Activated naive CD8-positive, alpha-beta T cell treated with anti-CD3 and anti-CD28 coated beads for 36 hours (primary cell): ENCODE measurements around the gene TIE1. TPM values are rescaled to one million over a fixed set of nuclear protein-coding genes. Genes with fewer than 3 reads are reported as not detected.
A peak's percentile ranks its signal among the peaks of the same experiment; 100 is the strongest.

Experiments
- DNase-seq: peaks from one replicate; pipeline ENCODE4 v3.0.0; 2021
- H3K27ac Mint-ChIP-seq: one replicate; pipeline ENCODE4 v1.8.0; 2022; ENCODE audit warnings: mild to moderate bottlenecking, moderate library complexity, mixed read lengths
- H3K27me3 Mint-ChIP-seq: one replicate; pipeline ENCODE4 v1.8.0; 2022; ENCODE audit warnings: mild to moderate bottlenecking, mixed read lengths
- H3K36me3 Mint-ChIP-seq: one replicate; pipeline ENCODE4 v1.8.0; 2021; ENCODE audit warnings: mild to moderate bottlenecking, mixed read lengths
- H3K4me1 Mint-ChIP-seq: one replicate; pipeline ENCODE4 v1.8.0; 2021; ENCODE audit warnings: mixed read lengths
- H3K4me3 Mint-ChIP-seq: one replicate; pipeline ENCODE4 v1.8.0; 2022; ENCODE audit warnings: mild to moderate bottlenecking, moderate library complexity, mixed read lengths
- H3K9me3 Mint-ChIP-seq: one replicate; pipeline ENCODE4 v1.8.0; 2022; ENCODE audit warnings: mixed read lengths
- total RNA-seq, 2 experiments: library from RNA; stranded (reverse); gene quantifications; one replicate each; pipeline ENCODE4 v1.2.3, GENCODE V29; 2021

The TIE1 gene
- total RNA-seq, 2 experiments from 2014 or later: 0.14 to 0.49 TPM

DNA sequence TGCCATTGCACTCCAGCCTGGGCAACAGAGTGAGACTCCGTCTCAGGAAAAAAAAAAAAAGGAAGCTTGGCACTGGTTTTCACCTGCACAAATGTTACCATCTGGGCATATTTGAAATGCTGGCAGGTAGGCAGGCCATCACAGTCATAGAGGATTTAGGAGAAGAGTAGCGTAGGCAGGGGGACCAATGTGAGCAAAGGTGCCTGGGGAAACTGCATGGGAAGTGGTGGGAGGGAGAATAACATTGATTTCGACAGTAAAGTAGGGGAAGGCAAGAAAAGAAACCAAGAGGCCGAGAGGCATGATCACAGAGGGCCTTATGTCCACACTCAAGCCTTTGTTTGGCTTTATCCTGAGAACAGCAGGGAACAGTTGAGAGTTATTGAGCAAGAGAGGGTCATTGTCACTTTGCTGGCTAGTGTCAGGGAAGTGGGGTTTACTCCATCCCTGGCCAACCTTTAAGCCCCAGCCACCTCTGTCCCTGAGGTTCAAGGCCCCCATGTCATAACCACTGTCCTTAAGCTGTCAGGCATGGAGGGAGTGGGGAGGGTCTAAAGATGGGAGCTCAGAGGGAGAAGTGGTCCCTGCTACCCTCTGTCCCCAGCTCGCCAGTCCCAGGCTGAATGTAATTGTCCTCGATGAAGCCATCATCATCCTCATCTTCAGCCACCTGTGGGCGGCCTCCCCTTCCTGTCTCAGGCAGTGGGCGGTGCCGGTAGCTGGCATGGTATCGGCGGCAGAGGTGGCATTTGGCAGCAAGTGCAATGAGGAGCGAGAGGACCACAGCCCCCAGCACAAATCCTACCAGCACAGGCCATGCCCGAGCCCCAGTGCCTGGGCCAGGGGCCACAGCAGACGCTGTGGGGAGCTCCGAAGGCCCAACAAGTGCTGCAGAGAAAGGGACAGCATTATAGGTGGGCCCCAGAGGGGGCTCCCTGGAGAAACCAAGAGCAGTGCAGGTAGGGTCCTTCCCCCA, 18.3 kb upstream of the TIE1 start:
- peaks cover 9% of the 10 kb centered on the region for H3K27me3 Mint-ChIP-seq
- H3K27ac Mint-ChIP-seq: no peak overlapping the region
- no peak overlapping the region for H3K4me3 Mint-ChIP-seq
- no peak for DNase-seq
- no peaks in the 10 kb centered on the region for H3K4me1 Mint-ChIP-seq
- H3K9me3 Mint-ChIP-seq: no peaks in the 10 kb centered on the region
- H3K36me3 Mint-ChIP-seq: no peaks in the 10 kb centered on the region

DNA sequence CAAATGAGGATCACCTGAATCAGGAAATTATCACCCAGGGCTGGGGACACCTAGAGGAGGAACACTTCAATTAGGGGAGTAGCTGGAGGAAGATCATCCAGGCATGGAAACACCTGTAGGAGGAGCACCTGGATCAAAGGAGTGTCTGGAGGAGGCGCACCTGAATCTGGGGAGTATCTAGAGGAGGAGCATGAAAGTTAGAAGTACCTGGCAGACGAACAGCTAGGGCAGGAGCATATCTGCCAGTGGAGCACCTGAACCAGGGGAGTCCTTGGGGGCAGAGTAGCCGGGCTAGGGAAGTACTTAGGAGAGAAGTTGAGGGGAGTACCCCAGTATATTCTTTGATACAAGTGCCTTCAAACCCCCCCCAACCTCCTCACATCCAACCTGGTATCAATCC, 16.7 kb upstream of the TIE1 start:
- H3K9me3 Mint-ChIP-seq: no peaks in the 10 kb centered on the region
- DNase-seq: no peak
- H3K27me3 Mint-ChIP-seq: peaks cover 9% of the 10 kb centered on the region
- H3K27ac Mint-ChIP-seq: no peak overlapping the region
- no peaks in the 10 kb centered on the region for H3K4me1 Mint-ChIP-seq
- H3K4me3 Mint-ChIP-seq: no peak overlapping the region
- H3K36me3 Mint-ChIP-seq: no peaks in the 10 kb centered on the region

DNA sequence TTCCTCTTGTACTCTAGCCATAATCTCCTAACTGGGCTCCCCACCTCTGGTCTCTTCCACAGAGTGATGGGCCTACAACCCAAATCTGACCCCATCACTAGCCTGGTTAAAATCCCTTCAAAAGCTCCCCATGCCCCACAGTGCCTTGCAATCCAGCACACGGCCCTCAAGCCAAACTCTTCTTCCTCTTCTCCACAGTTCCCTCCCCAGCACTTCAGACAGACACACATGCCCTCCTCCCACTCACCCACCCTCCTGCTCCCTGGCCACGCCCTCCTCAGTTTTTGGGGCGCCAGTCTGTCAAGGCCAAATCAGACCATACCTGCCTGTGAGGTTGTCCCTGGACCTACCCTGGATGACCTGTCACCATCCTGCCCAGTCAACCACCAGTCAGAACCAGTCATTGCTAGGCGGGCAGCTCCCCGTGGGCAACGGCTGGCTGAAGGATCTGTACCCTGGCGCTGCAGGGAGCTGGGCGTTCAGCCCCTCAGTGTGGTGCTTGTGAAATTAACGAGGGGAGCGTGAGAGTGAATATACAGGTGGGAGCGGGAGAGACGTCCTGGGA, 16.2 kb upstream of the TIE1 start:
- peaks cover 9% of the 10 kb centered on the region for H3K27me3 Mint-ChIP-seq
- H3K4me3 Mint-ChIP-seq: no peak overlapping the region
- no peaks in the 10 kb centered on the region for H3K9me3 Mint-ChIP-seq
- no peak overlapping the region for H3K27ac Mint-ChIP-seq
- H3K36me3 Mint-ChIP-seq: no peaks in the 10 kb centered on the region
- no peaks in the 10 kb centered on the region for H3K4me1 Mint-ChIP-seq
- DNase-seq: no peak

DNA sequence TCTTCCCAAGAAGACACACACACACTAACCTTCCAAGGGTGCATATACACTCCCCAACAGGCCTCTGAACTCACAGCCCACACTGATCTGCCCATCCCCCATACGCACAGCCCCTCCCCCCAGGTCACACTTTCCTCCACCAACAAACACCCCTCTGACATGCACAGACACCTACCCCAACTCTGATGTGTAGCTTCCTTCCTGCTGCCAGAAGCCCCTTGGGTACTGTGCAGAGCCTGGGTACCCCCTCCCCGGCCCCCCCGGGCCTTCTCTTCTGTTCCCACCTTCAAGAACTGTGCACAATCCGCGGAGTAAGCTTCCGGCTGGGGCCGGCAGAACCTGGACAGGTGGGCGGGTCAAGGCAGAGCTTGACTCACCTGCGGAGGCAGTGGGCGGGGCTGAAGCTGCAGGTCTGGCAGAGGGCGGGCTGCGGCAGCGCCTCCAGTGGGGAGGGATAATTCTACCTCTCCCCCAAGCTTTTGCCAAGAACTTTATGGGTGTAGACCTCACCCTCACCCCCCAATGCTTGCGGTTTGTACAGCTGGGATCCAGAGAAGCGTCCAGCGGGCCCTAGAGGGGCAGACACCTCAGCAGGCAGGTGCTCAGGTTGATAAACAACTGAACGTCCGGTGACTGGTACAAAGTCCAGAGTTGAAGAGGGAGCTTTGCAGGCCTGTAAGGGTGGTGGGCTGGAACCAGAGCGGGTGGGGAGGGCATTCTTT, 15.4 kb upstream of the TIE1 start, which contains the start of gene C1orf210:
TSS of gene C1orf210 (minus strand) at position 313 of the 722 bp plus-strand sequence. CDS start 2,311 bp downstream, outside the sequence.
- no peak within 1 kb of the TSS for H3K4me3 Mint-ChIP-seq
- H3K27ac Mint-ChIP-seq: no peak within 1 kb of the TSS
- no peaks in the 10 kb centered on the region for H3K36me3 Mint-ChIP-seq
- no peaks in the 10 kb centered on the region for H3K4me1 Mint-ChIP-seq
- peak; percentile 13 for DNase-seq
- no peaks in the 10 kb centered on the region for H3K9me3 Mint-ChIP-seq
- peaks cover 9% of the 10 kb centered on the region for H3K27me3 Mint-ChIP-seq

DNA sequence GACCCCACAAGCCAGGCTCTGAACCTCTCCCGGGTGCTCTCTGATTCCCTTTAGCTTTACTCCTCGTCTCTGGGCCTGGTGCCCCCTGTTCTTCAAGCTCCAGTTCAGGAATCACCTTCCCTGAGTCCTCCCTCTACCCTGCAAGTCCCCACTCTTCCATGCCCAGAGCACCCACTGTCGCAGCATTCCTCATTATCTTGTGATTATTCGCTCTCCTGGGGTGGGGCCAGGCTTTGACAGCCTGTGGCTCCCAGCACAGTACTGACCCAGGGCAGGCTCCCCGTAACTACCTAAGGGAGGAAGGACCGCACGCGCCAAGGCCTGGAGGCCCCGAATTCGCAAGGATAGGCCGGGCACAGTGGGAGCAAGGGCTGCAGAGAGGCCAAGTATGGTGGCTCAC, 14.7 kb upstream of the TIE1 start:
- Mint-ChIP-seq H3K4me1 (no peaks in the 10 kb centered on the region), H3K9me3 (no peaks in the 10 kb centered on the region), H3K36me3 (no peaks in the 10 kb centered on the region), H3K27ac (no peak overlapping the region), H3K27me3 (peaks cover 9% of the 10 kb centered on the region), H3K4me3 (no peak overlapping the region)
- DNase-seq: no peak

DNA sequence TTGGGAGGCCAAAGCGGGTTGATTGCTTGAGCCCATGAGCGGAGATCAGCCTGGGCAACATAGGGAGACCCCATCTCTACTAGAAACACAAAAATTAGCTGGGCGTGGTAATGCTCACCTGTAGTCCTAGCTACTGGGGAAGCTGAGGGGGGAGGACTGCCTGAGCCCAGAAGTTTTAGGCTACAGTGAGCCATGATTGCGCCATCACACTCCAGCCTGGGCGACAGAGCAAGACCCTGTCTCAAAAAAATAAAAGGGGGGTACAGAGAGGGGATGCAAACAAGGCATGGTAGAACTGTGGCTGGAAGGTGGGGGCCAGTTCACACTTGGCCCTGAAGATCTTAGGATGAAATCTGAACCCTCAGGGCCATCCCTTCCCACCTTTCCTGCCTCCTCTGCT, 14.2 kb upstream of the TIE1 start:
- Mint-ChIP-seq H3K4me3 (no peak overlapping the region), H3K27ac (no peak overlapping the region), H3K27me3 (peaks cover 9% of the 10 kb centered on the region), H3K4me1 (no peaks in the 10 kb centered on the region), H3K9me3 (no peaks in the 10 kb centered on the region), H3K36me3 (no peaks in the 10 kb centered on the region)
- no peak for DNase-seq

DNA sequence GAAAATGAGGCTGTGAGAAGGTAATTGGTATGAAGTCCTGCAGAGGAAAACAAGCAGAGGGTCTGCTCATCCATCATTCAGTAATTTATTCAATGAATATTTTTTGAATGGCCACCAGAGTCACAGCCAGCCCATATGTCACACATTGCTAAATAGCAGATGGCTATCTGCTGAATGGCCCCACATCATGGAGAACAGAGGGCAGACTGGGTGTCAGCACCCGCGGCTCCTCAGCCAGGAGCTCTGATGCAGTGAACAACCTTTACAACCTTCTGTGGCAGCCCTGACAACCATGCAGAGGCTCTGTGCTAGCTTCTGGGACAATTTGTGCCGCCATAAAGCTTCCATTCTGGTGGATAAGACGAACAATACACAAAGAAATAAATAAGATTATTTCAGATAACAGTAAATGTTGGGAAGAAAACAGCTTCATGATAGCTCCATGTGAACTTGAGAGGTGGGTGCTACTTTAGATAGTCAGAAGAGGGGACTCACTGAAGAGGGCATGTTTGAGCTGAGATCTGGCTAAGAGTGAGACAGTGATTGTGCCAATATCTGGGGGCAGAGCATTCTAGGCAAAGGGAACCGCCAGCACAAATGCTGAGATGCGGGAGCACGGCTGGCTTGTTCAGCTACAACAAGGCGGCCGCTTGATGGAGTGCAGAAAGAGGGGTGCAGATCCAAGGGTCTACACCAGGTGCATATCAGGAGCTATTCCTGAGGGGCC, 12.6 kb upstream of the TIE1 start:
- Mint-ChIP-seq H3K9me3 (no peaks in the 10 kb centered on the region), H3K27me3 (peaks cover 9% of the 10 kb centered on the region), H3K4me3 (no peak overlapping the region), H3K4me1 (no peaks in the 10 kb centered on the region), H3K27ac (no peak overlapping the region), H3K36me3 (no peaks in the 10 kb centered on the region)
- no peak for DNase-seq

DNA sequence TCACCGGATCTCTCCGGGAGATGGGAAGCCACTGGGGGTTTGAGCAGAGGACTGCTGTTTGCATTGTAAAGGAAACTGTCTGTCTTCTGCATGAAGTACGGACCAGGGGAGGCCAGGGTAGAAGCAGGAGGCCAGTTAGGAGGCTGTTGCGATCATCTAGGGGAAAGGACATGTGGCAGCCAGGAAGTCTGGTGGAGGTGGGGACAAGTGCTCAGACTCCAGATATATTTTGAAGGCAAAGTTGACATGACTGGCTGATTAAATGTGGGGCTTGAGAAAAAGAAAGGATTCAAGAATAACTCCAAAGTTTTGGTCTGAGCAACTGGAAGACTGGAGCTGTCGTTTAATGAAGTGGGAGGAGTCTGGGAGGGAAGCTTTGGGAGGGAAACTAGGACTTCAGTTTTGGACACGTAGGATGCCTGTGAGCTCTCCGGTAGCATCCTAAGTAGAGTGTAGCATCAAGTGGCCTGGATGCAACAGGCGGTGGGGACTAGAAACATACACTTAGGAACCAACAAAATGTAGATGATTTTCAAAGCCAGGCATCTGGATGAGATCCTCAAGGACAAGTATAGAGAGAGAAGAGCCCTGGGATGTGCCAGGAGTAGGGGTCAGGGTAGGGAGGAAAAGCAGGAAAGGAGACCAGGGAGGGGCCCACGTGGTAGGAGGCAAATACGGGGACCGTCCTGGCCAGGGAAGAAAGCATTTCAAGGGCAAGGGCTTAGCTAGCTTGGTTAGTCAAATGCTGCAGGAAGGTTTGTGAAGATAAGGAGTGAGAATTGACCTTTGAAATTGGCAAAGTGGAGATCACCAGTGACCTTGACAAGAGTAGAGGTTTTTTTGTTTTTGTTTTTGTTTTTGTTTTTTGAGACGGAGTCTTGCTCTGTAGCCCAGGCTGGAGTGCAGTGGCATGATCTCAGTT, 11.7 kb upstream of the TIE1 start:
- Mint-ChIP-seq H3K36me3 (no peaks in the 10 kb centered on the region), H3K4me1 (no peaks in the 10 kb centered on the region), H3K9me3 (no peaks in the 10 kb centered on the region), H3K27me3 (peaks cover 9% of the 10 kb centered on the region), H3K27ac (no peak overlapping the region), H3K4me3 (no peak overlapping the region)
- no peak for DNase-seq

DNA sequence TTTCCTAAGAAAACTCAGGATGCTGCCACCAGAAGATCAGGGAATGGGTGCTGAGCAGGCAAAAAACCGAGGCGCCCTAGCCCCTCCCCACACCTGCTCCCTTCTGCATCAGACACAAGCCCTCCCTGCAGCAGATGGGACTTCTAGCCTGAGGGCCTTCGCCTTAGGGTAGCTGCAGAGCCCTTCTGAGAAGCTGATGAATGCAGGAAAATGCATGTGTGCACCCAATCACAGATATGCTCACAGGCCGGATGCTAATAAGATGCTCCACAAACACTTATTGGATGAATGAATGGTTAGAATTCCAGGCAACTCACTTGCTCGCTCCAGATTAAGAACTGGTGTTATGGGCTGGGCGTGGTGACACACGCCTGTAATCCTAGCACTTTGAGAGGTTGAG, 8.6 kb upstream of the TIE1 start:
- peaks cover 8% of the 10 kb centered on the region for H3K4me1 Mint-ChIP-seq

DNA sequence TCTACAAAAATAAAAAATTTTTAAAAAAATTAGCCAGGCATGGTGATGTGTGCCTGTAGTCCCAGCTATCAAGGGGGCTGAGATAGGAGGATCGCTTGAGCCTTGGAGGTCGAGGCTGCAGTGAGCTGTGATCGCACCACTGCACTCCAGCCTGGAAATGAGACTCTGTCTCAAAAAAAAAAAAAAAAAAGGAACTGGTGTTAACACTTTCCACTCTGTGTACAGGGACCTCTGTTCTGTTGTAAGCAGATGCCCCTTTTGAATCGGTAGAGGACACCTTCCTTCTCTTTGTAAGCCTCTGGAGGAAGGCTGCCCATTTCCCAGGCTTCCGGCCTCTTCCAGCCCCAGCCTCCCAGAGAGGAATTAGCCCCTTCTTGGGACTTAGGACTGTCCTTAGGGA, 8.1 kb upstream of the TIE1 start:
- Mint-ChIP-seq H3K36me3 (no peaks in the 10 kb centered on the region), H3K27ac (no peak overlapping the region), H3K9me3 (no peaks in the 10 kb centered on the region), H3K27me3 (no peaks in the 10 kb centered on the region), H3K4me1 (peaks cover 8% of the 10 kb centered on the region), H3K4me3 (no peak overlapping the region)
- no peak for DNase-seq

More for the DNA sequence above, 8.6 kb upstream of the TIE1 start:
- no peak for DNase-seq
- Mint-ChIP-seq H3K36me3 (no peaks in the 10 kb centered on the region), H3K27ac (no peak overlapping the region), H3K27me3 (peaks cover 3% of the 10 kb centered on the region), H3K4me3 (no peak overlapping the region), H3K9me3 (no peaks in the 10 kb centered on the region)

DNA sequence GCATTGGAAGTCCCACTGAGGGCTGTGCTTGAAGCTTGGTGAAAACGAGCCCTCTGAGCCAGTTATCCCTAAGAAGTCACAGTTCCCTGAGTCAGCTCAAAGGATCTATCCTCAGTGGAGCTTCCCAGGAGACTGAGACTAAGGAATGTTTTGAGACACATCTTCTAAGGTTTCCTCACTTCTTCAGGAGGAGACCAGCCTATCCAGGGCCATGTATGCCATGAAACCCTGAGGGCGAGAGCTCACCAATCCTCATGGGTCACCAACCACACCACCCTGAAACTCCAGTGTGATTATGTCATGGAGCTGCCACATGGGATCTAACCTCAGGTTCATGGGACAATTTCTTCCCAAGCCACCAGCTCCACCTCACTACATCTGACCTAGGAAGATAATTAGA, 7.6 kb upstream of the TIE1 start:
- Mint-ChIP-seq H3K36me3 (no peaks in the 10 kb centered on the region), H3K27ac (no peak overlapping the region), H3K4me3 (no peak overlapping the region), H3K4me1 (peaks cover 8% of the 10 kb centered on the region), H3K27me3 (no peaks in the 10 kb centered on the region), H3K9me3 (no peaks in the 10 kb centered on the region)
- no peak for DNase-seq

DNA sequence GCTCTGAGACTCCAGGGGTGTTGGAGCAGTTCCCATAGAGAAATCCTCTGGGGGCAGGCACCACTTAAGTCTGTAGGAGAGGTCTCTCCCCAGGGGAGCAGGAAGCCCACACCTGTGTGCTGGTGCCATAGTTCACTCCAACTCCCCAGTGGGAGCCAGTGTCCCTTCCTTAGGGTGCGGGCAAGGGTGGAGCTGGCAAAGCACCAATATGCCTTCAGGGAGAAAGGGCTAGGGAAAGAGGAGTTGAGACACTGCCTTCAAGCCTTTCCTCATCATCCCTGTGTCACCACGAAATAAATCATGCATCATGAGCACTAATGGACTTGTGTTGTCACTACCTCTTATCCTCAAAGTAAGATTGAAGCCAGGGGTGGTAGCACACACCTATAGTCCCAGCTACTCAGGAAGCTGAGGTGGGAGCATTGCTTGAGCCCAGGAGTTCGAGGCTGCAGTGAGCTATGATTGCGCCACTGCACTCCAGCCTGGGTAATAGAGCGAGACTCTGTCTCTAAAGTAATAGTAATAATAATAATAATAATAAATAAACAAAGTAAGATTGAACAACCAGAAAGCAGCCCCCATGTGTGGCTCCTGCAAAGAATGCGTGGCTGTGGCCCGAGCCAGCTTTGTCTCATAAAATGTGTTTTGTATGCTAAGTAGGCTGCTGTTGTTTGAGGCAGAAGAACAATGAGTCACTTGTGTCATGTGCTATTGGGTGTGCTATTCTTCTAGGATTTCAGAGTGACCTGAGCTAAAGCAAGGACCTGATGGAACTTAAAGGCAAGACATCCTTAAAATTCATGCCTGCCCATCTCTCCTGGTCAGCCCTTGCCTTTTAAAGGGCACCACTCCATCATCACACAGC, 6.7 kb upstream of the TIE1 start:
- Mint-ChIP-seq H3K27ac (no peak overlapping the region), H3K9me3 (no peaks in the 10 kb centered on the region)

DNA sequence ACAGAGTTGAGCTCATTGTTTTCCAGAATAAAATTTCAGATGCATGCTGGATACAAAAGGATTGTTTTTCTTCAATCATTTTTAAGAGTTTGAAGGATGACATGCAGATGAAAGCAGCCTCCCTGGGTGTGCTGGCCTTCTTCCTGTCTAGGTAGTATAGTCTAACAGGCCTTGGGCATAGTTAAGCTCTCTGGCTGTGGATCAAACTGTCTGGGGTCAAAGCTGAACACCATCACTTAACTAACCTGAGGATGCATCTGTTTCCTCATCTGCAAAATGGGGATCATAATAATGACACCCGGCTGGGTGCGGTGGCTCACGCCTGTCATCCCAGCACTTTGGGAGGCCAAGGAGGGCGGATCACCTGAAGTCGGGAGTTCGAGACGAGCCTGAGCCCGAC, 6.0 kb upstream of the TIE1 start:
- Mint-ChIP-seq H3K4me1 (peaks cover 8% of the 10 kb centered on the region), H3K27ac (no peak overlapping the region), H3K36me3 (no peaks in the 10 kb centered on the region), H3K4me3 (no peak overlapping the region), H3K27me3 (no peaks in the 10 kb centered on the region), H3K9me3 (no peaks in the 10 kb centered on the region)
- no peak for DNase-seq

More for the DNA sequence above, 6.7 kb upstream of the TIE1 start:
- H3K27me3 Mint-ChIP-seq: no peaks in the 10 kb centered on the region
- DNase-seq: no peak
- no peak overlapping the region for H3K4me3 Mint-ChIP-seq
- no peaks in the 10 kb centered on the region for H3K36me3 Mint-ChIP-seq
- H3K4me1 Mint-ChIP-seq: peaks cover 8% of the 10 kb centered on the region
